Measurements from ENCODE around the gene SLC6A13.

The SLC6A13 gene

GRCh38 chr12:179131-179884 lies 83.3 kb downstream of the SLC6A13 start:
- no peak for DNase-seq (ENCODE audit: low read depth in 2 of 2, low spot score in 1 of 2)

DNA sequence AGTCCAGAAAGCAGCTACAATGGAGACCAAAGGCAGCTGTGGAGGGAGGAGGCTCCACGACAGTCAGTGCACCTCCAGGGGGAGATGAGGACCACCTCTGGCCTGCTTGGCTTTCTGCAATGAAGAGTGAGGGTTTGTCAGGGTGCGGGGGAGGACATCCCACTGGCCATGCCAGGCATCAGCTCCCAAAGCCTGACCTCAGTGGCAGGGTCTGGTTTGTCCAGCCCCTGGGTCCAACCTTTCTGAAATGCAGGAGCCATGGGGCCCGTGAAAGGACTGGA lies 83.9 kb downstream of the SLC6A13 start:
- DNase-seq (ENCODE audit: low read depth in 2 of 2, low spot score in 1 of 2): no peak

GRCh38 chr12:177980-178828 lies 84.4 kb downstream of the SLC6A13 start:
- DNase-seq (ENCODE audit: low read depth in 2 of 2, low spot score in 1 of 2): no peak

GRCh38 chr12:177336-177979 lies 85.2 kb downstream of the SLC6A13 start:
- no peak for DNase-seq (ENCODE audit: low read depth in 2 of 2, low spot score in 1 of 2)

DNA sequence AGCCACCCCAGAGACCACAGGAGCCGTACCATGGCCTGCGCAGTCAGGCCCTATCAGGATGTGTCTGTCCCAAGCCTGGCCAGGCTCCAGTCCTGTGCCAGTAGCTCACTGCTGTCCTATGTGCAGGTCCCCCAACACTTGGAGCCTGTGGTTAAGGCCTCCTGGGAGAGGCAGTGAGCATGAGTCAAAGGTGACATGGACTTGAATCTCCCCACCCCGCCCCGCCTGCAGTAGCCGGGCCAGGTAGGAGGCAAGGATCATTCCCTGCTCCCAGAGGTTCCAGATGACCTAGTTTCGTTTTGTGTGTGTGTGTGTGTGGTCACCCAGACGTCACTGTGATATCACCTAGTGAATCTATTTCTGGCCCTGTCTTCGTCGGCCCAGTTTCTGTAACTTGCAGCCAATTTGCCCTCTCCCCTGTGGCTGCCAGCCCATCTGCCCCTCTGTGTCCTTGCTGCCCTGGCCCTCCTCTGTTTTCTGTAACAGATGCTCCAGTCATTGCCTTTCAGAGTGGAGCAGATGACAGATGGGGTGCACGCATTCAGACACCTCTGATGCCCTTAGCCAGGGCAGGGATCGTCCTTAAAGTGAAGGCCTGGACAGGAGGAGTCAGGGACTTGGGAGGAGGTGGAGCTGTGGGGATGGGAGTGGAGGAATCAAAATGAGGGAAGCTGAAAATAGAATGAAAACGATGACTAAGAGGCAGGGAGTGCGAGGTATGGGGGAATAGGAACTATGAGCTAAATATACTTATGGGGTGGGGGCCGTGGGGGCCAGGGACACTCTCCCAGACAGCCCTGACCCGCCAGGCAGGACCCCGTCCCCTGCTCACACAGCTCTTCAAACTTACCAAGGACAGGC lies 86.1 kb downstream of the SLC6A13 start:
- DNase-seq (ENCODE audit: low read depth in 2 of 2, low spot score in 1 of 2): no peak

GRCh38 chr12:175759-176158 lies 86.9 kb downstream of the SLC6A13 start:
- no peak for DNase-seq (ENCODE audit: low read depth in 2 of 2, low spot score in 1 of 2)

DNA sequence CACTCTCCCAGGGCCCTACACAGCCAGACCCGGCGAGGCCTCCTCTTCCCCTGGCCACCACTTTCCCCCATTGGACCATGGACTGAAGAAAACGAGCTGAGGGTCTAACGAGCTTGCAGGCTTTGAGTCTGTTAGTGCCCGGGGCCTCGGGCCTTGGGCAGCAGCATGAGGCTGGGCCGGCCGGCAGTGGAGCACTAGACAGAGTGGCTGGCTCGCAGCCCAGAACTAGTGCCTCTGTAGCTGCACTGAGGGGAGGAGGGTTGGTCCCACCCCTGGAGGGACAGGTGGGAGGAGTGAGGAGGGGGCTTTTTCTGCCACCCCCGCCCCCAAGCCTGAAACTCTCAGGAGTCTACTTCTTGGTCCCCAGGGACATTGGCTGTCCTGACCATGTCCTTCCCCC lies 87.4 kb downstream of the SLC6A13 start:
- DNase-seq (ENCODE audit: low read depth in 2 of 2, low spot score in 1 of 2): no peak

GRCh38 chr12:174596-174995 lies 88.0 kb downstream of the SLC6A13 start:
- DNase-seq (ENCODE audit: low read depth in 2 of 2, low spot score in 1 of 2): no peak

- no peak for DNase-seq (ENCODE audit: low read depth in 2 of 2, low spot score in 1 of 2)
Observed at GRCh38 chr12:174124-174523, 88.5 kb downstream of the SLC6A13 start.

- no peak for DNase-seq (ENCODE audit: low read depth in 2 of 2, low spot score in 1 of 2)
Observed at GRCh38 chr12:172732-173161, 89.9 kb downstream of the SLC6A13 start.

GRCh38 chr12:171743-172676 lies 90.6 kb downstream of the SLC6A13 start:
- DNase-seq (ENCODE audit: low read depth in 2 of 2, low spot score in 1 of 2): no peak

GRCh38 chr12:171276-171675 lies 91.4 kb downstream of the SLC6A13 start:
- DNase-seq (ENCODE audit: low read depth in 2 of 2, low spot score in 1 of 2): no peak
